HG02610 (cell line): ENCODE data around the gene FANCC.
"Not testable (repeated sequence)": the region's sequence is repeated elsewhere in the genome, so short reads cannot be mapped to it uniquely, and the experiment has no call there.

Experiments used
- ATAC-seq: cut with Tn5 transposase; IDR thresholded peaks from one replicate; pipeline ENCODE4 v1.9.1; 2021; ENCODE audit warnings: mild to moderate bottlenecking, moderate library complexity; ENCODE audit not compliant: unreplicated experiment

FANCC gene

GRCh38 chr9:95284162-95285080, 33.1 kb downstream of the FANCC start:
- no peak for ATAC-seq

- no peak for ATAC-seq
Observed at GRCh38 chr9:95283673-95284072, 33.8 kb downstream of the FANCC start.

GRCh38 chr9:95282332-95282731, 35.2 kb downstream of the FANCC start:
- no peak for ATAC-seq

GRCh38 chr9:95280745-95281144, 36.8 kb downstream of the FANCC start:
- no peak for ATAC-seq

GRCh38 chr9:95277509-95277908, 40.0 kb downstream of the FANCC start:
- ATAC-seq, result no peak

GRCh38 chr9:95276395-95276954, 41.0 kb downstream of the FANCC start:
- no peak for ATAC-seq

GRCh38 chr9:95274160-95274559, 43.3 kb downstream of the FANCC start:
- ATAC-seq, result not testable (repeated sequence)

- ATAC-seq, result no peak
Observed at GRCh38 chr9:95273369-95274022, 44.0 kb downstream of the FANCC start.

GRCh38 chr9:95272830-95273229, 44.7 kb downstream of the FANCC start:
- no peak for ATAC-seq

- ATAC-seq, result no peak
Observed at GRCh38 chr9:95270790-95271189, 46.7 kb downstream of the FANCC start.

- not testable (repeated sequence) for ATAC-seq
Observed at GRCh38 chr9:95269803-95270773, 47.4 kb downstream of the FANCC start.

- no peak for ATAC-seq
Observed at GRCh38 chr9:95268681-95269080, 48.8 kb downstream of the FANCC start.

- ATAC-seq, result peak; percentile 76
Observed at GRCh38 chr9:95266649-95267048, 50.9 kb downstream of the FANCC start.

GRCh38 chr9:95265960-95266359, 51.5 kb downstream of the FANCC start:
- no peak for ATAC-seq

- ATAC-seq, result no peak
Observed at GRCh38 chr9:95264954-95265615, 52.4 kb downstream of the FANCC start.

- ATAC-seq, result no peak
Observed at GRCh38 chr9:95261890-95262289, 55.6 kb downstream of the FANCC start.

- ATAC-seq, result no peak
Observed at GRCh38 chr9:95250462-95251221, 66.9 kb downstream of the FANCC start.

GRCh38 chr9:95249986-95250385, 67.5 kb downstream of the FANCC start:
- no peak for ATAC-seq

- no peak for ATAC-seq
Observed at GRCh38 chr9:95246547-95246946, 71.0 kb downstream of the FANCC start.
